Right lobe of liver (tissue), 6 donors: ENCODE results near the gene GPATCH1. TPM values are rescaled to one million over a fixed set of nuclear protein-coding genes. Genes with fewer than 3 reads are reported as not detected.

ENCODE experiments used
- ATAC-seq, 4 donors: fragments of 200-7000 bp; cut with Tn5 transposase; one replicate each; pipeline ENCODE4 v1.9.1; 2020; ENCODE audit warnings: mild to moderate bottlenecking in 4 of 4, moderate library complexity in 4 of 4
- DNase-seq, 3 donors: peaks; one replicate each; pipeline ENCODE4 v3.0.0-alpha.2; 2020
- H3K27ac ChIP-seq, 3 donors: fragments of 200-600 bp; one replicate each; pipeline ENCODE4 v1.8.0; 2022
- H3K27me3 ChIP-seq, 2 donors: fragments of 200-600 bp; one replicate each; pipeline ENCODE4 v1.8.0; 2022
- H3K36me3 ChIP-seq, 4 donors: fragments of 200-600 bp; sonication (generic) in 1 of 4; one replicate each; pipeline versions ENCODE4 v1.5.1 to v1.8.0; 2017 to 2022; ENCODE audit warnings: control low read depth in 1 of 4
- H3K4me1 ChIP-seq, 4 donors: fragments of 200-600 bp; sonication (generic) in 1 of 4; one replicate each; pipeline versions ENCODE4 v1.5.1 to v1.8.0; 2017 to 2022; ENCODE audit warnings: control low read depth in 1 of 4
- H3K4me3 ChIP-seq, 3 donors: fragments of 200-600 bp; one replicate each; pipeline ENCODE4 v1.8.0; 2022
- H3K9me3 ChIP-seq, 4 donors: fragments of 200-600 bp; sonication (generic) in 1 of 4; one replicate each; pipeline versions ENCODE4 v1.5.1 to v1.8.0; 2017 to 2022; ENCODE audit warnings: control low read depth in 1 of 4
- CTCF ChIP-seq, 4 donors: fragments of 200-600 bp in 3 of 4; fragments of 450-650 bp in 1 of 4; IDR thresholded peaks; one replicate each; pipeline versions ENCODE4 v1.5.1 to v1.8.0; 2016 to 2022; ENCODE audit warnings: antibody characterized with exemption in 4 of 4, mild to moderate bottlenecking in 2 of 4
- POLR2A ChIP-seq: fragments of 450-650 bp; IDR thresholded peaks from one replicate; pipeline ENCODE4 v1.6.1; 2017; ENCODE audit warnings: antibody characterized with exemption, mild to moderate bottlenecking
- WGBS: methylation state at CpG from one replicate; pipeline ENCODE4 v1.1.6; 2018; ENCODE audit warnings: low coverage, low lambda C conversion rate; ENCODE audit not compliant: insufficient coverage; ENCODE audit errors: missing lambda C conversion rate; 5-methylcytosine and 5-hydroxymethylcytosine counted together
- intact Hi-C, 2 donors: fragments of 100-400 bp; cut with DNase I; formaldehyde crosslinking; loops; one replicate each; pipeline versions ENCODE4 v1.11.2 to v1.14.1; 2022
- total RNA-seq, 6 experiments: library from RNA; depleted of rRNA in 2 of 6; stranded (reverse); fragments of >200 nt in 2 of 6; fragmentation: NEBNext Ultra II Directional in 3 of 6; extraction: Animal tissue kit (Norgen Biotek cat#: 25700) in 3 of 6; gene quantifications; one replicate each; pipeline versions ENCODE4 v1.1.0 to v1.2.4, GENCODE V29; 2016 to 2023
- donor health status: DM: no; HTN: yes; CAD: no.
- donor health status: DM: no; HTN: no; CAD: no.
- donor health status: DM: no; HTN: no; CAD: no.
- donor health status: DM: no; HTN: yes; CAD: no.
- donor health status: DM: no; HTN: yes; CAD: no.

Gene GPATCH1
- total RNA-seq, 6 experiments from 2014 or later: 2.5 to 3.9 (median 3.1) TPM

GRCh38 chr19:33171222-33171795 is 90.3 kb downstream of the GPATCH1 start:
- DNase-seq (no peak), ATAC-seq (no peak)
- intact Hi-C loops: no loop called here
- H3K36me3 ChIP-seq: no peaks in the 10 kb centered on the region
- no peaks in the 10 kb centered on the region for H3K27me3 ChIP-seq
- WGBS: no CpG with 5 or more reads among the region's 1 CpG
- H3K4me1 ChIP-seq: peaks cover 0 to 8% (median 0%) of the 10 kb centered on the region in 4 donors
- H3K9me3 ChIP-seq: no peaks in the 10 kb centered on the region
- no peak overlapping the region for H3K4me3 ChIP-seq
- no peak overlapping the region for H3K27ac ChIP-seq
- no peak for TF ChIP-seq CTCF (IDR thresholded peaks at IDR 0.05)
- no peak for TF ChIP-seq POLR2A

- no peak for ATAC-seq
- no peak for DNase-seq
- TF ChIP-seq POLR2A: no peak
- TF ChIP-seq CTCF (IDR thresholded peaks at IDR 0.05): no peak
- no peaks in the 10 kb centered on the region for H3K36me3 ChIP-seq
- 92% methylated on average over 6 of the region's 6 CpGs for WGBS
- H3K4me1 ChIP-seq: peaks cover 0 to 8% (median 0%) of the 10 kb centered on the region in 4 donors
- no peaks in the 10 kb centered on the region for H3K9me3 ChIP-seq
- H3K27me3 ChIP-seq: no peaks in the 10 kb centered on the region
- intact Hi-C loops: no loop called here
- no peak overlapping the region for H3K27ac ChIP-seq
- no peak overlapping the region for H3K4me3 ChIP-seq
These were observed 91.0 kb downstream of the GPATCH1 start for GRCh38 chr19:33171916-33172359.

DNA sequence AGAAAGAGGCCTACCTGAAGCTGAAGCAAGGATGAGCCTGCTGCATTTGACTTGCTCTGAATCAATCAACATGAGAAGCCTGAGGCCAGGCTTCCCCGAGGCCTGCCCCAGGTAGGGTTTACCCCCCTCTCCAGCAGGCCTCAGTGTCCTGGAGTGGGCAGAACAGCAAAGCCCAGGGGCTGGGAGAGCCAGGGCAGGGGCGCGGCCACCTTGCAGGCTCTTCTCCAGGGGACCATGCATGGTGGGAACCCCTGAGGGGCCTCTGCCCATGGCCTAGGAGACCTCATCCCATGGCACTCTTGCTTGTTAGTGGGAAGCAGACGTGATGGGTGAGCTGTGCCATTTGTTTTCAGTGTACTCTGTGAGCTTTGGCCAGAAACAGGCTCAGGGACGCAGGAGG is 93.2 kb downstream of the GPATCH1 start:
- Histone ChIP-seq H3K27ac (no peak overlapping the region), H3K36me3 (no peaks in the 10 kb centered on the region), H3K27me3 (no peaks in the 10 kb centered on the region), H3K4me1 (peaks cover 0 to 18% (median 4%) of the 10 kb centered on the region in 4 donors), H3K9me3 (no peaks in the 10 kb centered on the region), H3K4me3 (no peak overlapping the region)
- no CpG with 5 or more reads among the region's 5 CpGs for WGBS
- no peak for DNase-seq
- TF ChIP-seq CTCF (IDR thresholded peaks at IDR 0.05) (no peak), POLR2A (no peak)
- intact Hi-C loops: no loop called here
- no peak for ATAC-seq

DNA sequence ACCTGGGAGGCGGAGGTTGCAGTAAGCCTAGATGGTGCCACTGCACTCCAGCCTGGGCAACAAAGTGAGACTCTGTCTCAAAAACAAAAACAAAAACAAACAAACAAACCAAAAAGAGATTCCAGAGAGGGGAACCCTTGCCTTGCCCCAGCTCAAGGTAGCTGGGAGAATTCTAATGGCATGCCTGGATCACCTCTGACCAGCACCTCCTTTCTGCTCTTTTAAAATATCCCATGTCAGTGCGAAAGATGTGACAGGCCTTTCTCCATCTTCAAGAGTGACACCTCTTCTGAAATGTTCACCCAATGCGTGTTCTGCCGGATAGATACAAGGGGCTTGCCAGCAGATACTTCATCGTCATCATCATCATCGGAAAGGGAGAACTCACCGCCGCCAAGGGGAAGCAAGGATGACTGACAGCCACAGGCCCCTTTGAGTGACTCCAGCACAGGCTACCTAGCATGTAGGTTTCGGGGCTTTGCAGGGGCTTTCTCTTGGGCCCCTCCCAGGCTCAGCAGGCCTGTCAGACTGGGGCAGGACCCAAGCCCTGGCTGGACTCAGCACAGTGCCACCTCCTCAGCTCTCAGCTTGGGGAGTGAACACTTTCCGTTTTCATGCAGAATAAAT is 94.3 kb downstream of the GPATCH1 start:
- no peak overlapping the region for H3K4me3 ChIP-seq
- no peak for ATAC-seq
- intact Hi-C loops: no loop called here

More for the DNA sequence above, 94.3 kb downstream of the GPATCH1 start:
- H3K36me3 ChIP-seq: no peaks in the 10 kb centered on the region
- DNase-seq: no peak
- H3K4me1 ChIP-seq: peaks cover 0 to 18% (median 4%) of the 10 kb centered on the region in 4 donors
- H3K27ac ChIP-seq: no peak overlapping the region
- H3K9me3 ChIP-seq: no peaks in the 10 kb centered on the region
- H3K27me3 ChIP-seq: no peaks in the 10 kb centered on the region
- WGBS: 94% methylated on average over 3 of the region's 10 CpGs
- TF ChIP-seq CTCF (IDR thresholded peaks at IDR 0.05) (no peak), POLR2A (no peak)
